HEK293 (cell line): ENCODE data around the gene MAML1.

Experiments
- GLI2 ChIP-seq: fragments of 450-650 bp; formaldehyde crosslinking; IDR thresholded peaks from 2 replicates; pipeline ENCODE4; 2017; ENCODE audit warnings: missing biosample characterization, missing genetic modification characterization, low read depth, borderline replicate concordance
- HOXA7 ChIP-seq: sonication (generic); formaldehyde crosslinking; IDR thresholded peaks from 2 replicates; pipeline ENCODE4 v1.8.1; 2022; ENCODE audit warnings: missing genetic modification reagents, borderline replicate concordance
- TCF7L2 ChIP-seq: IDR thresholded peaks from 2 replicates; pipeline ENCODE4 v1.6.1; 2011; ENCODE audit warnings: low read depth, mild to moderate bottlenecking, inconsistent platforms, low read length, moderate library complexity, borderline replicate concordance
- YY1 ChIP-seq: fragments of 450-650 bp; formaldehyde crosslinking; IDR thresholded peaks from 2 replicates; pipeline ENCODE4 v1.5.1; 2018; ENCODE audit warnings: missing biosample characterization, missing genetic modification characterization
- ZNF214 ChIP-seq: fragments of 450-650 bp; formaldehyde crosslinking; IDR thresholded peaks from 2 replicates; pipeline ENCODE4 v1.5.1; 2017; ENCODE audit warnings: missing biosample characterization, mild to moderate bottlenecking, missing genetic modification characterization, borderline replicate concordance
- ZNF266 ChIP-seq: fragments of 450-650 bp; formaldehyde crosslinking; IDR thresholded peaks from 2 replicates; pipeline ENCODE4 v1.5.1; 2016; ENCODE audit warnings: missing biosample characterization, missing genetic modification characterization, low read depth
- ZNF701 ChIP-seq: fragments of 450-650 bp; formaldehyde crosslinking; IDR thresholded peaks from 2 replicates; pipeline ENCODE4 v1.5.1; 2016; ENCODE audit warnings: missing biosample characterization, missing genetic modification characterization
- TF ChIP-seq, protein P1 (sequence below): fragments of 450-650 bp; formaldehyde crosslinking; optimal IDR thresholded peaks from 2 replicates; pipeline ENCODE3; 2016; ENCODE audit warnings: missing biosample characterization, mild to moderate bottlenecking, missing genetic modification characterization
- TF ChIP-seq, protein P2 (sequence below): fragments of 450-650 bp; formaldehyde crosslinking; IDR thresholded peaks from 2 replicates; pipeline ENCODE4 v1.5.1; 2016; ENCODE audit warnings: missing biosample characterization, missing genetic modification characterization
- TF ChIP-seq, protein P3 (sequence below): fragments of 450-650 bp; formaldehyde crosslinking; IDR thresholded peaks from 2 replicates; pipeline ENCODE4 v1.5.1; 2016; ENCODE audit warnings: missing biosample characterization, missing genetic modification characterization

DNA sequence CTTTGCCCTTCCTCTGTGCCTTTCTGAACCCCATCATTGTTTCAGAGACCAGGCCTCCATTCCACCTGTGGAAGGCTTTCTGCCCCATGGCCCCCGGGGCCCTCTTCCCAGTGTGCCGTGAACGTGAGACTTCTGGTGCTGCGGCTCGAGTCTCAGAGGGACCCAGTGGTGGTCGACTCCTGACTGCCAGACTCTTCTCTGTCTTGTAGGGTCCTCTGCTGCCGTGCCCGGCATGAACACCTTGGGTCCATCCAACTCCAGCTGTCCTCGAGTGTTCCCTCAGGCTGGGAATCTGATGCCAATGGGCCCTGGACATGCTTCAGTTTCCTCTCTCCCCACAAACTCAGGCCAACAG is 41.0 kb downstream of the MAML1 start:
- TF ChIP-seq ZNF214 (no peak), ZNF701 (no peak), TCF7L2 (no peak), GLI2 (tag by site-specific recombination) (no peak), ZNF266 (tag by site-specific recombination) (no peak), YY1 (tag by site-specific recombination) (no peak), HOXA7 (CRISPR knock-in tag) (no peak)
- TF ChIP-seq, protein P1, sequence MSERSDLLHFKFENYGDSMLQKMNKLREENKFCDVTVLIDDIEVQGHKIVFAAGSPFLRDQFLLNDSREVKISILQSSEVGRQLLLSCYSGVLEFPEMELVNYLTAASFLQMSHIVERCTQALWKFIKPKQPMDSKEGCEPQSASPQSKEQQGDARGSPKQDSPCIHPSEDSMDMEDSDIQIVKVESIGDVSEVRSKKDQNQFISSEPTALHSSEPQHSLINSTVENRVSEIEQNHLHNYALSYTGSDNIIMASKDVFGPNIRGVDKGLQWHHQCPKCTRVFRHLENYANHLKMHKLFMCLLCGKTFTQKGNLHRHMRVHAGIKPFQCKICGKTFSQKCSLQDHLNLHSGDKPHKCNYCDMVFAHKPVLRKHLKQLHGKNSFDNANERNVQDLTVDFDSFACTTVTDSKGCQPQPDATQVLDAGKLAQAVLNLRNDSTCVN (tag by site-specific recombination) = no peak
- TF ChIP-seq, protein P2, sequence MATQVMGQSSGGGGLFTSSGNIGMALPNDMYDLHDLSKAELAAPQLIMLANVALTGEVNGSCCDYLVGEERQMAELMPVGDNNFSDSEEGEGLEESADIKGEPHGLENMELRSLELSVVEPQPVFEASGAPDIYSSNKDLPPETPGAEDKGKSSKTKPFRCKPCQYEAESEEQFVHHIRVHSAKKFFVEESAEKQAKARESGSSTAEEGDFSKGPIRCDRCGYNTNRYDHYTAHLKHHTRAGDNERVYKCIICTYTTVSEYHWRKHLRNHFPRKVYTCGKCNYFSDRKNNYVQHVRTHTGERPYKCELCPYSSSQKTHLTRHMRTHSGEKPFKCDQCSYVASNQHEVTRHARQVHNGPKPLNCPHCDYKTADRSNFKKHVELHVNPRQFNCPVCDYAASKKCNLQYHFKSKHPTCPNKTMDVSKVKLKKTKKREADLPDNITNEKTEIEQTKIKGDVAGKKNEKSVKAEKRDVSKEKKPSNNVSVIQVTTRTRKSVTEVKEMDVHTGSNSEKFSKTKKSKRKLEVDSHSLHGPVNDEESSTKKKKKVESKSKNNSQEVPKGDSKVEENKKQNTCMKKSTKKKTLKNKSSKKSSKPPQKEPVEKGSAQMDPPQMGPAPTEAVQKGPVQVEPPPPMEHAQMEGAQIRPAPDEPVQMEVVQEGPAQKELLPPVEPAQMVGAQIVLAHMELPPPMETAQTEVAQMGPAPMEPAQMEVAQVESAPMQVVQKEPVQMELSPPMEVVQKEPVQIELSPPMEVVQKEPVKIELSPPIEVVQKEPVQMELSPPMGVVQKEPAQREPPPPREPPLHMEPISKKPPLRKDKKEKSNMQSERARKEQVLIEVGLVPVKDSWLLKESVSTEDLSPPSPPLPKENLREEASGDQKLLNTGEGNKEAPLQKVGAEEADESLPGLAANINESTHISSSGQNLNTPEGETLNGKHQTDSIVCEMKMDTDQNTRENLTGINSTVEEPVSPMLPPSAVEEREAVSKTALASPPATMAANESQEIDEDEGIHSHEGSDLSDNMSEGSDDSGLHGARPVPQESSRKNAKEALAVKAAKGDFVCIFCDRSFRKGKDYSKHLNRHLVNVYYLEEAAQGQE (tag by site-specific recombination) = no peak
- TF ChIP-seq, protein P3, sequence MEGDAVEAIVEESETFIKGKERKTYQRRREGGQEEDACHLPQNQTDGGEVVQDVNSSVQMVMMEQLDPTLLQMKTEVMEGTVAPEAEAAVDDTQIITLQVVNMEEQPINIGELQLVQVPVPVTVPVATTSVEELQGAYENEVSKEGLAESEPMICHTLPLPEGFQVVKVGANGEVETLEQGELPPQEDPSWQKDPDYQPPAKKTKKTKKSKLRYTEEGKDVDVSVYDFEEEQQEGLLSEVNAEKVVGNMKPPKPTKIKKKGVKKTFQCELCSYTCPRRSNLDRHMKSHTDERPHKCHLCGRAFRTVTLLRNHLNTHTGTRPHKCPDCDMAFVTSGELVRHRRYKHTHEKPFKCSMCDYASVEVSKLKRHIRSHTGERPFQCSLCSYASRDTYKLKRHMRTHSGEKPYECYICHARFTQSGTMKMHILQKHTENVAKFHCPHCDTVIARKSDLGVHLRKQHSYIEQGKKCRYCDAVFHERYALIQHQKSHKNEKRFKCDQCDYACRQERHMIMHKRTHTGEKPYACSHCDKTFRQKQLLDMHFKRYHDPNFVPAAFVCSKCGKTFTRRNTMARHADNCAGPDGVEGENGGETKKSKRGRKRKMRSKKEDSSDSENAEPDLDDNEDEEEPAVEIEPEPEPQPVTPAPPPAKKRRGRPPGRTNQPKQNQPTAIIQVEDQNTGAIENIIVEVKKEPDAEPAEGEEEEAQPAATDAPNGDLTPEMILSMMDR (tag by site-specific recombination) = no peak
